Measurements from ENCODE around the gene WIPI1. TPM values are rescaled to one million over a fixed set of nuclear protein-coding genes. Genes with fewer than 3 reads are reported as not detected.
A peak's percentile ranks its signal among the peaks of the same experiment; 100 is the strongest.

The WIPI1 gene
- total and polyA plus RNA-seq, 2 of the 13 experiments (the other 11 are each of a cell fraction or from before 2014, with no cell fraction given) = 29.4 to 141 TPM

DNA sequence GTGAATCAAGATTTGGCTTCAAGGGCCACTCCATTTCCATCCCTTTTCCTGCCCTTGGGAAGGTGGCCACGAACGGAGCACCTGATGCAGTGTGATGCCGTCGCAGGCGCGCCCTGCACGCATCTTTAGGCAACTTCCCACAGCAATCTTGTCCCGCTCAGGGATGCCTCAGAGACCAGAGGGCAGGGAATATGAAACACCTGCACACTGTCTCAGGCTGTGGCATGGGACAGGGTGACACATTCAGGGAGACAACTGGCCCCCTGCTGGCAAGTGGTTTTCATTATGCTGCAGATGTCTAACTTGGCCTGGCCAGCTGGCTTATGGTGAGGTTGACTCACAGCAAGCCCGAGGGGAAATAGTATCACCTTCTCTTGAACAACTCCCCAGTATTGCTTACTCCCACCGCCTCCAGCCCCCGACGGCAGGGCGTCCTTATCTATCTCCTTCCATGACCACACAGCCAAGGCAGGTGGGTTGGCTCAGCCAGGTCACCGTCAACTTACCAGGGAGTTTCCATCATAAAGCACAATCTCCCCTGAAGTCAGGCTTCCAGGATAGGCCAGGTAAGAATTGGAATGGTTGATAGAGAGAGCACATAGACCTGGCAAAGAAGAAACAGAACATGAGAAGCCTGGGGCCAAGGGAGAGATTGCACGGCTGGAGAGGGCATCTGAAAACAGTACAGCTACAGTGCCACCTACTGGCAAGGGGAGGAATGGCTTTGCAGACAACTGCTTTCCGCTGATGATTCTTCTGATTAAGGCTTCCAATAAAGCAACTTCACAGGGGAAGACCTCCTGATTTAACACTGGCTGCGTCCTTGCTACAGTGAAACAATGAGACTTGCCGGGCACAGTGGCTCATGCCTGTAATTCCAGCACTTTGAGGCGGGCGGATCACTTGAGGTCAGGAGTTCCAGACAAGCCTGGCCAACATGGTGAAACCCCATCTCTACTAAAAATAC, 21.1 kb downstream of the WIPI1 start (continued):
- TF ChIP-seq, protein P1, sequence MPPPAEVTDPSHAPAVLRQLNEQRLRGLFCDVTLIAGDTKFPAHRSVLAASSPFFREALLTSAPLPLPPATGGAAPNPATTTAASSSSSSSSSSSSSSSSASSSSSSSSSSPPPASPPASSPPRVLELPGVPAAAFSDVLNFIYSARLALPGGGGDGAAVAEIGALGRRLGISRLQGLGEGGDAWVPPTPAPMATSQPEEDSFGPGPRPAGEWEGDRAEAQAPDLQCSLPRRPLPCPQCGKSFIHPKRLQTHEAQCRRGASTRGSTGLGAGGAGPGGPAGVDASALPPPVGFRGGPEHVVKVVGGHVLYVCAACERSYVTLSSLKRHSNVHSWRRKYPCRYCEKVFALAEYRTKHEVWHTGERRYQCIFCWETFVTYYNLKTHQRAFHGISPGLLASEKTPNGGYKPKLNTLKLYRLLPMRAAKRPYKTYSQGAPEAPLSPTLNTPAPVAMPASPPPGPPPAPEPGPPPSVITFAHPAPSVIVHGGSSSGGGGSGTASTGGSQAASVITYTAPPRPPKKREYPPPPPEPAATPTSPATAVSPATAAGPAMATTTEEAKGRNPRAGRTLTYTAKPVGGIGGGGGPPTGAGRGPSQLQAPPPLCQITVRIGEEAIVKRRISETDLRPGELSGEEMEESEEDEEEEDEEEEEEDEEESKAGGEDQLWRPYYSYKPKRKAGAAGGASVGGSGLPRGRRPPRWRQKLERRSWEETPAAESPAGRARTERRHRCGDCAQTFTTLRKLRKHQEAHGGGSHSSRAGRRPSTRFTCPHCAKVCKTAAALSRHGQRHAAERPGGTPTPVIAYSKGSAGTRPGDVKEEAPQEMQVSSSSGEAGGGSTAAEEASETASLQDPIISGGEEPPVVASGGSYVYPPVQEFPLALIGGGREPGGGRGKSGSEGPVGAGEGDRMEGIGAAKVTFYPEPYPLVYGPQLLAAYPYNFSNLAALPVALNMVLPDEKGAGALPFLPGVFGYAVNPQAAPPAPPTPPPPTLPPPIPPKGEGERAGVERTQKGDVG (CRISPR knock-in tag; IDR thresholded peaks at IDR 0.05; ENCODE audit: borderline replicate concordance) = peak; percentile 69; the same call in 1 of the 2 replicates
- TF ChIP-seq, protein P2, sequence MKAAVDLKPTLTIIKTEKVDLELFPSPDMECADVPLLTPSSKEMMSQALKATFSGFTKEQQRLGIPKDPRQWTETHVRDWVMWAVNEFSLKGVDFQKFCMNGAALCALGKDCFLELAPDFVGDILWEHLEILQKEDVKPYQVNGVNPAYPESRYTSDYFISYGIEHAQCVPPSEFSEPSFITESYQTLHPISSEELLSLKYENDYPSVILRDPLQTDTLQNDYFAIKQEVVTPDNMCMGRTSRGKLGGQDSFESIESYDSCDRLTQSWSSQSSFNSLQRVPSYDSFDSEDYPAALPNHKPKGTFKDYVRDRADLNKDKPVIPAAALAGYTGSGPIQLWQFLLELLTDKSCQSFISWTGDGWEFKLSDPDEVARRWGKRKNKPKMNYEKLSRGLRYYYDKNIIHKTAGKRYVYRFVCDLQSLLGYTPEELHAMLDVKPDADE (CRISPR knock-in tag; IDR thresholded peaks at IDR 0.05) = no peak
- 0 out of 2 replicates have a peak, but pooled peaks have one; percentile 62 for TF ChIP-seq ZNF253 (CRISPR knock-in tag; IDR thresholded peaks at IDR 0.05; ENCODE audit: borderline replicate concordance)
- TF ChIP-seq, protein P3, sequence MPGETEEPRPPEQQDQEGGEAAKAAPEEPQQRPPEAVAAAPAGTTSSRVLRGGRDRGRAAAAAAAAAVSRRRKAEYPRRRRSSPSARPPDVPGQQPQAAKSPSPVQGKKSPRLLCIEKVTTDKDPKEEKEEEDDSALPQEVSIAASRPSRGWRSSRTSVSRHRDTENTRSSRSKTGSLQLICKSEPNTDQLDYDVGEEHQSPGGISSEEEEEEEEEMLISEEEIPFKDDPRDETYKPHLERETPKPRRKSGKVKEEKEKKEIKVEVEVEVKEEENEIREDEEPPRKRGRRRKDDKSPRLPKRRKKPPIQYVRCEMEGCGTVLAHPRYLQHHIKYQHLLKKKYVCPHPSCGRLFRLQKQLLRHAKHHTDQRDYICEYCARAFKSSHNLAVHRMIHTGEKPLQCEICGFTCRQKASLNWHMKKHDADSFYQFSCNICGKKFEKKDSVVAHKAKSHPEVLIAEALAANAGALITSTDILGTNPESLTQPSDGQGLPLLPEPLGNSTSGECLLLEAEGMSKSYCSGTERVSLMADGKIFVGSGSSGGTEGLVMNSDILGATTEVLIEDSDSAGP (CRISPR knock-in tag; IDR thresholded peaks at IDR 0.05; ENCODE audit: borderline replicate concordance) = peak; percentile 42; the same call in 1 of the 2 replicates
- TF ChIP-seq, protein P4, sequence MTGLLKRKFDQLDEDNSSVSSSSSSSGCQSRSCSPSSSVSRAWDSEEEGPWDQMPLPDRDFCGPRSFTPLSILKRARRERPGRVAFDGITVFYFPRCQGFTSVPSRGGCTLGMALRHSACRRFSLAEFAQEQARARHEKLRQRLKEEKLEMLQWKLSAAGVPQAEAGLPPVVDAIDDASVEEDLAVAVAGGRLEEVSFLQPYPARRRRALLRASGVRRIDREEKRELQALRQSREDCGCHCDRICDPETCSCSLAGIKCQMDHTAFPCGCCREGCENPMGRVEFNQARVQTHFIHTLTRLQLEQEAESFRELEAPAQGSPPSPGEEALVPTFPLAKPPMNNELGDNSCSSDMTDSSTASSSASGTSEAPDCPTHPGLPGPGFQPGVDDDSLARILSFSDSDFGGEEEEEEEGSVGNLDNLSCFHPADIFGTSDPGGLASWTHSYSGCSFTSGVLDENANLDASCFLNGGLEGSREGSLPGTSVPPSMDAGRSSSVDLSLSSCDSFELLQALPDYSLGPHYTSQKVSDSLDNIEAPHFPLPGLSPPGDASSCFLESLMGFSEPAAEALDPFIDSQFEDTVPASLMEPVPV (CRISPR knock-in tag; IDR thresholded peaks at IDR 0.05) = peak; percentile 48; the same call in 1 of the 2 replicates
- TF ChIP-seq, protein P5, sequence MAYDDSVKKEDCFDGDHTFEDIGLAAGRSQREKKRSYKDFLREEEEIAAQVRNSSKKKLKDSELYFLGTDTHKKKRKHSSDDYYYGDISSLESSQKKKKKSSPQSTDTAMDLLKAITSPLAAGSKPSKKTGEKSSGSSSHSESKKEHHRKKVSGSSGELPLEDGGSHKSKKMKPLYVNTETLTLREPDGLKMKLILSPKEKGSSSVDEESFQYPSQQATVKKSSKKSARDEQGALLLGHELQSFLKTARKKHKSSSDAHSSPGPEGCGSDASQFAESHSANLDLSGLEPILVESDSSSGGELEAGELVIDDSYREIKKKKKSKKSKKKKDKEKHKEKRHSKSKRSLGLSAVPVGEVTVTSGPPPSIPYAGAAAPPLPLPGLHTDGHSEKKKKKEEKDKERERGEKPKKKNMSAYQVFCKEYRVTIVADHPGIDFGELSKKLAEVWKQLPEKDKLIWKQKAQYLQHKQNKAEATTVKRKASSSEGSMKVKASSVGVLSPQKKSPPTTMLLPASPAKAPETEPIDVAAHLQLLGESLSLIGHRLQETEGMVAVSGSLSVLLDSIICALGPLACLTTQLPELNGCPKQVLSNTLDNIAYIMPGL (CRISPR knock-in tag; IDR thresholded peaks at IDR 0.05; ENCODE audit: borderline replicate concordance in 1 of 2, low read depth in 1 of 2) = peak in 1 of 2 experiments; percentile 68; a peak in 2 of 4 replicates
- TF ChIP-seq NRL (CRISPR knock-in tag; IDR thresholded peaks at IDR 0.05; ENCODE audit: borderline replicate concordance) = 0 out of 2 replicates have a peak, but pooled peaks have one; percentile 9
- 0 out of 2 replicates have a peak, but pooled peaks have one; percentile 72 for TF ChIP-seq ZNF468 (CRISPR knock-in tag; IDR thresholded peaks at IDR 0.05)
- TF ChIP-seq KMT2A (CRISPR knock-in tag; IDR thresholded peaks at IDR 0.05) = peak; percentile 31; the same call in 1 of the 2 replicates
- TF ChIP-seq ZNF446 (CRISPR knock-in tag; IDR thresholded peaks at IDR 0.05) = 0 out of 2 replicates have a peak, but pooled peaks have one; percentile 34
- 0 out of 2 replicates have a peak, but pooled peaks have one; percentile 44 for TF ChIP-seq RELA (CRISPR knock-in tag; IDR thresholded peaks at IDR 0.05)
- TF ChIP-seq NFATC3 (CRISPR knock-in tag; IDR thresholded peaks at IDR 0.05) = 0 out of 2 replicates have a peak, but pooled peaks have one; percentile 28
- TF ChIP-seq MED13 (CRISPR knock-in tag; IDR thresholded peaks at IDR 0.05) = no peak
- TF ChIP-seq SMARCE1 (IDR thresholded peaks at IDR 0.05; ENCODE audit: borderline replicate concordance) = no peak
- peak; percentile 74; the same call in 1 of the 2 replicates for TF ChIP-seq SMAD1 (CRISPR knock-in tag; IDR thresholded peaks at IDR 0.05; ENCODE audit: borderline replicate concordance, low read depth)
- TF ChIP-seq SMC3 (IDR thresholded peaks at IDR 0.05; ENCODE audit: low read length) = peak; percentile 92
- TF ChIP-seq SP5 (CRISPR knock-in tag; IDR thresholded peaks at IDR 0.05; ENCODE audit: borderline replicate concordance, low read depth) = no peak

All from HepG2 (cell line).